Stimulated activated naive CD8-positive, alpha-beta T cell treated with anti-CD3 and anti-CD28 coated beads, Interleukin-15, amount 100 ng/mL, for 72 hours (primary cell): ENCODE data around the gene ACSL6.

Experiments
- ATAC-seq: fragments of 150-1000 bp; cut with Tn5 transposase; 2 replicates; pipeline ENCODE4 v1.10.0; 2021; ENCODE audit warnings: mild to moderate bottlenecking, moderate library complexity
- DNase-seq, 2 donors: peaks; one replicate each; pipeline ENCODE4 v3.0.0; 2021 to 2022
- H3K27ac Mint-ChIP-seq, 2 donors: one replicate each; pipeline ENCODE4 v1.8.0; 2022; ENCODE audit warnings: mild to moderate bottlenecking in 2 of 2, mixed read lengths in 2 of 2, moderate library complexity in 2 of 2
- H3K27me3 Mint-ChIP-seq: one replicate; pipeline ENCODE4 v1.8.0; 2022; ENCODE audit warnings: mixed read lengths
- H3K4me1 Mint-ChIP-seq: one replicate; pipeline ENCODE4 v1.8.0; 2022; ENCODE audit warnings: mild to moderate bottlenecking, mixed read lengths
- H3K4me3 Mint-ChIP-seq, 2 donors: one replicate each; pipeline ENCODE4 v1.8.0; 2022; ENCODE audit warnings: mild to moderate bottlenecking in 2 of 2, mixed read lengths in 2 of 2, moderate library complexity in 1 of 2
- H3K9me3 Mint-ChIP-seq, 2 donors: one replicate each; pipeline ENCODE4 v1.8.0; 2022; ENCODE audit warnings: mixed read lengths in 2 of 2

The ACSL6 gene

DNA sequence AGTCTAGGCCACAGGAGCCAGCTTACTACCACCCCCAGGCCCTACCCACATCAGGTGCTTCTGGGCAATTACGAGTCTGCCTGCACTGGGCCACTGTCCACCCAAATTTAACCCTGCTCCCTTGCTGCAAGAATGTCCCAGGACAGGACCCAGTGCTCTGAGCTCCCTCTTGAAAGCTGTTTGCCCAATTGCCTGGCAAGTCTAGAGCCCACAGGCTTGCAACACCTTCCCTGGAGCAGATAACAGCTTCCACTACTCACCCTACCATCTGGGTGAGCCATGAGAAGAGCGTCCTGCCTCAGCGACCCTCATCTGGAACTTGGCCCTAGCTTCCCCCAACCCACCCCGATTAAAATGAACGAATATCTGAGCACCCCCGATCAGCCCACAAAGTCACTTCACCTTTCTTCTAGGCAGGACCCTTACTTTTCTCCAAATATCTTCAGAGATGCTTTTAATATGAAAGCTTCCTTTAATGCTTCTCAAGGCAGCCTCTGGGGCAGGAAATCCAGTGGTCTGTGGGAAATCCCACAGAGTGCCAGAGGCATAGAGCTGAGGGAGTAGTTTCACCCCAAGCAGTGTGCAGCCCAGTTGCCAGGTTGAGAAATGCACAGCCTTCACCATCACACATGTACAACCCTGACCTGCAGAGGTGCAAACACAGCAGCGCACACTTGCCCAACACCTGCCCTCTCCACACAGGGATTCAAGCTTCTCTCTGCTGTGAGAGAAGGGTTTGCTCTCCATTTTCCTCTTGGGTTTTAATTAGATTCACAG lies 10.6 kb downstream of the ACSL6 start:
- peaks cover 7% of the 10 kb centered on the region for H3K27me3 Mint-ChIP-seq
- H3K9me3 Mint-ChIP-seq = no peaks in the 10 kb centered on the region
- H3K4me3 Mint-ChIP-seq = peak overlapping the region; percentile 5 to 53
- DNase-seq = peak in 1 of 2 donors; percentile 42
- H3K27ac Mint-ChIP-seq = no peak overlapping the region
- peaks cover 54% of the 10 kb centered on the region for H3K4me1 Mint-ChIP-seq
- ATAC-seq = peak; percentile 85

DNA sequence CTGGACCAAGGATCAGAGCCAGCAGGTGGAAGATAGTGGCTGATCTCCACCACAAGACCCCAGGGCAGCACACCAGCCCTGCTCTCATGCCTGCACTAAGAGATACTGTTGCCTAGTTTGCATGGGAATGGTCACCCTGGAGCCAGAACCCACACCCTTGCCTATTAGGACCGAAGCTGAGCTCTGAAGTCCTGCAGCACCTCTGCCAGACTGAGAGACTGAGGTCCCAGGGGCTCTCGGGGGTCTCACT lies 11.3 kb downstream of the ACSL6 start:
- ATAC-seq (no peak), DNase-seq (no peak)
- Mint-ChIP-seq H3K4me3 (no peak overlapping the region), H3K9me3 (no peaks in the 10 kb centered on the region), H3K27me3 (peaks cover 7% of the 10 kb centered on the region), H3K27ac (no peak overlapping the region), H3K4me1 (peaks cover 54% of the 10 kb centered on the region)

DNA sequence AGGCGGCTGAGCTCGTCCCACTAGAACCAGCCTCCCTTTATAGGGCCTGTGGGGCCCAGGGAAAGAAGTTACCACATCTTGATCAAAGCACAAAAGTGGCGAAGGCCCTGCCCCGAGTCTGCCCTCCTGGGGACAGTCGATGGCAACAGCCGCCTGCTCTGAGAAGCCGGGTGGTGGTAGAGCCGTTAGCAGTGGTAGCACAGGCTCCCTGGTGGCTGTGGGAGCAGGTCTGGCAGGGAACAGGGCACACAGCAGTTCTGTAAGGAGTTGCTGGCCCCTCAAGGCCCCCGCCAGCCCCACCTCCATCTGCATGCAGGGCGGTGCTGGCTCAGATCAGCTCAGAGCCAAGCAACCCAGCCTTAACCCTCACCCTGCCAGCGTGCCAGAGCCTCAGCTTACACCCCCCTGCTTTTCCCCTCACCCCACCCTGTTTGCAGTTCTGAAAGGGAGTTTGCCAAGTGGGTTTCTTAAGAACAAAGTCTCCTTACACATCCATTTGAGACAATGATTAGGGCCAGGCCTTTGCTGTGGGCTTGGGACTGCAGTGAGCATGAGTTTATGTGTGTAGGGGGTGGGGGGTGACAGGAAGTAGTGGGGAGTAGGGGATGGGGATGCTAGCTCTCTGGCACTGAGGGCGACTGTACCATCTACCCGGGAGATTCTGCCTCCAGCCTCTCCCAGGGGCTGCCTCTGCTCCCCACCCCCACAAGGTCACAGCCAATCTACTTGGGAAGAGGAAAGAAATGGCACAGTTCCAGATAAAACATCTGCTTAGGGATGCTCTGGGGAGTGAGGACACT lies 11.8 kb downstream of the ACSL6 start:
- DNase-seq = no peak
- no peak overlapping the region for H3K4me3 Mint-ChIP-seq
- H3K27ac Mint-ChIP-seq = no peak overlapping the region
- H3K9me3 Mint-ChIP-seq = no peaks in the 10 kb centered on the region
- H3K27me3 Mint-ChIP-seq = peaks cover 7% of the 10 kb centered on the region
- peaks cover 54% of the 10 kb centered on the region for H3K4me1 Mint-ChIP-seq
- no peak for ATAC-seq

DNA sequence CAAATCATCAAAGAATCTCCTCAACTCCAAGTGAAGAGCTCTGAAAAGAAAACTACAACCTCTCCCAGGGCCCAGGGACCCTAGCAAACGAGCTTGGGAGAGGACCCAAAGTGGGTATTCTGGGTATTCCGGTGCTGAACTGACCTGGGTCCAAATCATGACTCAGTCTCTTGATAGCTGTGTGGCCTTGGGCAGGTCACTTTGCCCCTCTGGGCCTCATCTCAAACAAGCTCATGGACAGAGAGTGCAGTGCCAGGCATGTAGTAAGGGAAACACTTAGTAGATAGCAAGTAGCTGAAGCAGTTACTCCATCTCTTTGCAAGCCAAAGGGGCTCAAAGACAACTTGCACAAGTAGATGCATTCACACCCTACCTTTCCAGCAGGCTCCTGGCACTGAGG lies 12.4 kb downstream of the ACSL6 start:
- ATAC-seq (no peak), DNase-seq (no peak)
- Mint-ChIP-seq H3K4me3 (no peak overlapping the region), H3K27me3 (peaks cover 7% of the 10 kb centered on the region), H3K4me1 (peaks cover 54% of the 10 kb centered on the region), H3K27ac (no peak overlapping the region), H3K9me3 (no peaks in the 10 kb centered on the region)

DNA sequence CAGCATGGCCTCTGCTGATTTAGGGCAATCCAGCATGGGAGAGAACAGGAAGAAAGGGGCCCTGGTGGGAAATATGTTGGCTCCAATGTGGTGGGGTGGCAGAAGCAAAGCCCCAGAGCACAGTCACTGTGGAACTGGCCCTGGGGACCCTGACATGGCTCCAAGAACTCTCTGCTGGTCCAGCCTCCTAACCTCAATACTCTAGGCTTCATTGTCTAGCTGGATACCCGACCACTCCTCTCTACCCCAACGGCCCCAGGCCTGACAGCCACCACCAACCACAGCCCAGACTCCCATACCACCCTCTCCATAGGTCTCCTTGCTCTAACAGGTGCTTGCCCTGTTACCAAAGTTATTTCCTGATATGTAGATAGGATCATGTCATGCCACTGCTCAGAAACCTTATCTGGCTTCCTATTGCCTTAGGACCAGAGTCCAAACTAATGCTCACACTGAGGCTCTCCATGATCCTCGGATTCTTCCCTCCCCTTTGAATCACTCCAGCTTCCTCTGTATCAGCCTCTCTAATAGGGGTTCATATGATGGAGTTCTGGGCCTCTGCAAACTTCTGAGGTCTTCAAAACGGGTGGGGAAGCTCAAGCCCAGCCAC lies 12.9 kb downstream of the ACSL6 start:
- no peak for ATAC-seq
- no peak overlapping the region for H3K4me3 Mint-ChIP-seq
- no peak overlapping the region for H3K27ac Mint-ChIP-seq
- H3K9me3 Mint-ChIP-seq = no peaks in the 10 kb centered on the region
- DNase-seq = no peak
- peaks cover 54% of the 10 kb centered on the region for H3K4me1 Mint-ChIP-seq
- H3K27me3 Mint-ChIP-seq = peaks cover 7% of the 10 kb centered on the region

DNA sequence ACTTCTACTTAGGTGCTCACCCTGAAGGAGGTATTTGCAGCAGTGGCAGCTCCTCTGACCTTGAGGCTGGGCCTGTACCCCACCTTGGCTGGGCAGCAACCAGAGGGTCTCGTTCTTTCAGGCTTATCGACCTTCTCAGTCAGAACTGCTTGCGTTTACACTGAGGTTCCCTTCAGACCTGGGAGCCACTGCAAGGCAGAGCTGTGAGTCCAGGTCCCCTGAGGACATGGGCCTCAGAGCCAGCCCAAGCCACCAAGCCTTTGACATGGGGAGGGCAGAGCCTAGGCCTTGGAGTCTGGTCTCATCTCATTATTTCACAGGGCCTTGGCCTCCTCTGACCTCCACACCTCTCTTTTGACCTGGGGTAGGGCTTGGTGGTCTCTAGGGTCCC lies 13.7 kb downstream of the ACSL6 start:
- Mint-ChIP-seq H3K4me1 (peaks cover 53% of the 10 kb centered on the region), H3K9me3 (no peaks in the 10 kb centered on the region), H3K27me3 (peaks cover 6% of the 10 kb centered on the region), H3K4me3 (no peak overlapping the region), H3K27ac (no peak overlapping the region)
- DNase-seq (no peak), ATAC-seq (no peak)

DNA sequence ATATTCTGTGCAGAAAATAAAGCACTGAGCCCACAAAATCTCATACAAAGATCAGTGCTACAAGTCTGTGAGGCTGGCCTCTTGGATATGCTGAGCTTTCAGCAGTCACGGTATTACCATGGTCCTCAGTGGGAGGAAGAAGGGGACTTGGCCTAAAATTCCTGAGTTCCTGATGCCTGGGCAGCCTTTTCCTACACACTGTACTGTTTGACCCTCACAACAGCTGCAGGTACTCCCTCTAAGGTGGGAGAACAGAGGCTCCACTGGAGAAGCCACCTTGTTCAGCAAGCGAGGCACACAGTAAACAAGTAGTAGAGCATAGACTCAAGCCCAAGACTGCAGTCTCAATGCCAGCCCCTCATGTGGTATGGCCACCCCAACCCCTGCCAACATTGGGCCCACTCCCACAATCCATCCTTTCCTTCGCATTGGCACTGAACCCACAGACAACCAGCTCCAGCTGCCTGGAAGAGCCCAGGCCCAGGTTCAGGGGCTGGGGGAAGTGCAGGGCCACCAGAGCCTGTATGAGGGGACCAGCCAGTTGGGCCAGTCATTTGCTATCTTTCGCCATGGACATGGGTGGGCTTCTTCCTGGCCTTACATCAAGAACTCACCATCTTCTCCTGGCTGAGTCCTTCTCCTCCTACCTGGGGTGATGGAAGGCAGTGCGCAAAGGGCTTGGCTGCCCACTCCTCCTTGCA lies 14.3 kb downstream of the ACSL6 start:
- H3K4me1 Mint-ChIP-seq = peaks cover 48% of the 10 kb centered on the region
- H3K27ac Mint-ChIP-seq = no peak overlapping the region
- ATAC-seq (no peak), DNase-seq (no peak)
- H3K9me3 Mint-ChIP-seq = no peaks in the 10 kb centered on the region
- peaks cover under 1% of the 10 kb centered on the region for H3K27me3 Mint-ChIP-seq
- H3K4me3 Mint-ChIP-seq = no peak overlapping the region

DNA sequence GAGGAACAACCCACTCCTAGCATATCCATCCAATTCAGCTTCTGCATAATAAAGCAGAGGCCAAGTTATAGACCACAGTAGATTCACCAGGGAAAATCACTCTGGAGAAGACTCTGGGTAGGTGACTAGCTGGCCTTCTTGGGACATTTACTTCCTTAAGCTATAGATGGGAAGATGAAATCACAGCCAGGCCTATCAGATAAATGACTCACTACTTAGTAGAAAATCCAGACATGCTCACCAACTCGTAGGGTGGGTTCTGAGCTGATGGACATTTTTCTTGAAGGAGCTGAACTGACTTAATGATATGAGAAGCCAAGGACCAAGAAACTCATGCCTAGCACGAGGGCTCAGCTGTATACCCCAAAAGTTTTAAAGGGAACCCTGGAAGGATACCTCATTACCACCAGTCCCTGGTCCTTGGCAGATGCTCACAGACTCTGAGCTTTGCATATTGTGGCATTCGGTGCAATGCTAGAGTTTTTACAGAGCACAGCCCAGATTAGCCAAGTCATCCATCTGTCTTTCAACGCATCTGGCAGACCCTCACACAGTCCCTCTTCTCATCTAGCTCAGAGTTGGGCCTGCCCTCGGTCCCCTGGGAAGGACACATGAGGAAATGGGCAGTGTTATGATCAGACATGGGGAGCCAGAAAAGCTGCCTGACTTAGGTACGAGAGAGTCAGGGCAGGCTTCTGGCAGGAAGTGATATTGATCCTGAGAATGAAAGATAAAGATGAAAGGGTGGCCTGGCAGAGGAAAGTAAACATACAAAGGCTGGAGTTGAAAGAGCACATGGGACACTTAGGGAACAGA lies 15.0 kb downstream of the ACSL6 start:
- peaks cover 42% of the 10 kb centered on the region for H3K4me1 Mint-ChIP-seq
- no peaks in the 10 kb centered on the region for H3K9me3 Mint-ChIP-seq
- ATAC-seq (no peak), DNase-seq (no peak)
- H3K4me3 Mint-ChIP-seq = no peak overlapping the region
- H3K27ac Mint-ChIP-seq = no peak overlapping the region
- no peaks in the 10 kb centered on the region for H3K27me3 Mint-ChIP-seq

DNA sequence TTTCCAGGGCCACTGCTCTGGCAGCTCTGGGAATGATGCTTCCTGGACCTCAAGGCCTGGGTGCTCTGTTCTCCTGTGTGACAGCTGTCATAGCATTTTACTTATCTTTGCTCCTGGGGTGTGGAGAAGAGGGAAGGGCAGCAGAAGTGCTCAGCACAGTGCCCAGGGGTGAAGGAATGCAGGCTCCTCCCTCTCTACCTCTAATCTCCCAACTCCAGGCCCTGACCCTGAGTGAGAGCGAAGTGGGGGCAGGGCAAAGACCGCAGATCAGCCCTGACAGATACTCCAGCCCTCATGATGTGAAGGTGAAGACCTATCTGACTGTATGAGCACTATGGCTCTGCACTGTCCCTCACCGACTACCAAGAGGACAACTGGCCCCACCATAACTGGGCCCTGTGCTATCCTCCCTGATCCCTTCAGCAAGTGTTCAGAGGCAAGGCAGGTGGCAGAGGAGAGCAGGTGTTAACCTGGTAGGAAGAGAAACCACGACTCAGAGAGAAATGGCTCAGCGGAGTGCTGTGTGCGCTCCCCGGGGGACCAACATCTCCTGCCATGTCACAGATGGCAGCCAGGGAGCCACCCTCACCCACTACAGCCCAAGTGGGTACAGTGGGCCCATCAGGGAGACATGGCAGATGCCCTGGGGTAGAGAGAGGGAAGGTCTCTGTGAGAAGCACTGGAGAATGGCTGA lies 16.8 kb downstream of the ACSL6 start:
- no peak for DNase-seq
- no peak for ATAC-seq
- no peak overlapping the region for H3K4me3 Mint-ChIP-seq
- peak overlapping the region in 1 of 2 donors; percentile 61 for H3K27ac Mint-ChIP-seq
- H3K9me3 Mint-ChIP-seq = no peaks in the 10 kb centered on the region
- H3K27me3 Mint-ChIP-seq = no peaks in the 10 kb centered on the region
- H3K4me1 Mint-ChIP-seq = peaks cover 24% of the 10 kb centered on the region

DNA sequence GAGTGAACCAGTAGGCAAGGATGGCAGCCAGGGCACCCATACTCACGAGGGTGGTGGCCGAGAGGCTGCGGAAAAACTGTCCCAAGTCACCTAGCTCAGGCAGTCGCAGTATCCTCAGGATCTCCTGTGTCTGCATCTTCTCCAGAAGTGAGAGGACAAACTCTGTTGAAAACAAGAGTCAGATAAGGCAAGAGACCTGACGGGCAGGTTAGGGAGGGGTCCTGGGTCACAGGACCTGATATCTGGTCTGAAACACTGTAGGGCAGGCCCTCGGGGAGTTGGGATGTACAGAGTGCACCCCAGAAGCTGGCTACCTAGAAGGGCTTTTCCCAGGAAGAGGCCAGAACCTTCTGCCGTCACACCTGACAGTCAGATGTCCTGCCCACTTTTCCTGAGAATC lies 17.4 kb downstream of the ACSL6 start:
- Mint-ChIP-seq H3K27ac (no peak overlapping the region), H3K27me3 (no peaks in the 10 kb centered on the region), H3K4me1 (peaks cover 18% of the 10 kb centered on the region), H3K9me3 (no peaks in the 10 kb centered on the region), H3K4me3 (no peak overlapping the region)
- ATAC-seq (no peak), DNase-seq (no peak)

DNA sequence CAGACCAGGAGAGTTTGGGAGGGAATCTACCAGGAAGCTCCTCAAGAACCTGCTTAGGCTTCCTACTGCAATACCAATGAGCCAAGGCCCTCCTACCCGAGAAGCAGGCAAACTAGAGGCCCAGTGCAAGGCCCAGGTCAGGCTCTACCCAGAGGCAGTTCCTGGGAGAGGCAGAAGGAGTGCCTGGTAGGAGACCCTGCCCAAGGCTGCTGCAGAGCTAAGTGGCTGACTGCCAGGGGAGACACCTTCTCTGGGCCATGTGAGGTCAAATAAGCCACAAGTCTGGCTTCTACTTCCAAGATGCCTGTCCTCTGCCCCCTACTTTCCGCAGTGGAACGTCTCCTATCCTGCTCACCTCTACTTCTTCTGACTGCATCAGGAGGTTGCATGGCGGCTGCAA lies 17.8 kb downstream of the ACSL6 start:
- Mint-ChIP-seq H3K27ac (no peak overlapping the region), H3K27me3 (no peaks in the 10 kb centered on the region), H3K4me1 (peaks cover 14% of the 10 kb centered on the region), H3K4me3 (no peak overlapping the region), H3K9me3 (no peaks in the 10 kb centered on the region)
- no peak for DNase-seq
- no peak for ATAC-seq

DNA sequence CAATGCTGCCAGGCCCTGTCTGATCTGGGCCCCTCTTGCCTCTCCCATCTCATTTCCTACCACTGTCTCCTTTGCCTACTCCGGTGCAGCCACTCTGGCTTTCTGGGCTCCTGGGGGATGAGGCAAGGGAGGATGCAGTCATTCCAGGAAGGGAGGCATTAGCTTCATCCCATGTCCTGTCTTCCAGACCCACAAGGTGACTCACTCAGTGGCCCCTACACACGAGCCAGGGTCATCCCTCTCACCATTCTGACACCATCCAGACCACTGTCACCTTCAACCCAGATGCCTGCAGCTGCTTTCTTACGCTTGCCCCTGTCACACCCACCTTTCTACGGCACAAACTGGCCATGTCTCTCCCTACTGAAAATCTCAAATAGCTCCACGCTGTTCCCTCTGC lies 19.1 kb downstream of the ACSL6 start:
- DNase-seq (no peak), ATAC-seq (no peak)
- peaks cover 7% of the 10 kb centered on the region for H3K4me1 Mint-ChIP-seq
- no peak overlapping the region for H3K4me3 Mint-ChIP-seq
- no peaks in the 10 kb centered on the region for H3K9me3 Mint-ChIP-seq
- H3K27ac Mint-ChIP-seq = no peak overlapping the region
- no peaks in the 10 kb centered on the region for H3K27me3 Mint-ChIP-seq

DNA sequence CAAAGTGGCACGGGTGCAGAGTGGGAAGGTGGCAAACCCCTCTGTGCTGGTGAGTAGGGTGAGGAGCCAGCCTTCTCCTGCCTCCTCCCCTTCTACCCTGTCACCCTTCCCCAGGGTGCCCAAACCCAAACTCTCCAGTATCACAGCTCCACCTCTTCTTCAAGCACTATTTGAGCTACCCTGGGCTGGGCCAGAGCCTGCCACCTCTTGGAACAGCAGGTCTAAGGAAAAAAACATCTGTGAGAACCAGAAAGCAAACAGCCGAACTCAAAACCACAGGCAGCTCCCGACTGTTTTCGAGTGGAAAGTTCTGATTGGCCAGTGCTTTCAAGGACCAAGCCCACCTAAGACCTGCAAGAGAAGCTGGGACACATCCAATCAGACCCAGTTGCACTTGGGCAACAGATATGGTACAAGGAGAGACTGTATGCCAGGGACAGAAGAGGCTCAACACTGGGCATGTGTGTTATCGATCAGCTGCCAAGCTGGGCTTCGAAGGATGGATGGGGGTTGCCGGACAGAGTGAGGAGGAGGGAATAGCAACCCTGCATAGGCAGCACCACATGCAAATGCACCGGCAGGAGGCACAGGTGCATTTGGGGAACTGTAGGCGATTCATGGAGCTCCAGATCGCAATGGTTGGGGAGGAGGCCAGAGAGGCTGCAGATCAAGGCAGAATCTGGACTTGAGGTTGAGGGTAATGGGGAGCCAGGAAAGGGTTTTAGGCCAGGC lies 19.7 kb downstream of the ACSL6 start:
- ATAC-seq = no peak
- Mint-ChIP-seq H3K4me3 (no peak overlapping the region), H3K9me3 (no peaks in the 10 kb centered on the region), H3K27me3 (no peaks in the 10 kb centered on the region), H3K27ac (no peak overlapping the region), H3K4me1 (peaks cover 4% of the 10 kb centered on the region)
- no peak for DNase-seq

DNA sequence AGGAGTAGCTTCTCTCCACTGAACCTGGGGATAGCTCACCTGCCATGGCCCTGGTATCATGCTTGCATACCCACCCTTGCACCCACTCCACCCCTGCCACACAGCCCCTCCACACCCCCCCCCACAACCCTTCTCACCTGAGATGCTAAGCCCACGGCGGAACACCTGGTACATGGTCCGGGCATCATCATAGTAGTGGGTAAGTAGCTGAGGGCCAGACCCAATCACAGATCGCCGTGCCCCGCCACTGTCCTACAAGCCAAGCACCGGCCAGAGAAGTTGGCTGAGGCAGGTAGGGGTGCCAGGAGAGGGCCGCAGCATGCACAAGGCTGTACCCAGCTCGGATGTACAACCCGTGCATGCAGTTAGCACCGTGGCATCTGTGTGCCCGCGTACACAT lies 20.7 kb downstream of the ACSL6 start:
- H3K27ac Mint-ChIP-seq = no peak overlapping the region
- no peaks in the 10 kb centered on the region for H3K4me1 Mint-ChIP-seq
- no peaks in the 10 kb centered on the region for H3K27me3 Mint-ChIP-seq
- DNase-seq (no peak), ATAC-seq (no peak)
- H3K9me3 Mint-ChIP-seq = no peaks in the 10 kb centered on the region
- no peak overlapping the region for H3K4me3 Mint-ChIP-seq
